ENCODE measurements around the gene EMC1.
"Not testable (repeated sequence)": the region's sequence is repeated elsewhere in the genome, so short reads cannot be mapped to it uniquely, and the experiment has no call there.

Gene EMC1

GRCh38 chr1:19260211-19261138 is 9.2 kb upstream of the EMC1 start:
- no peak overlapping the region for H3K4me3 ChIP-seq (ENCODE audit: low read depth, low read length)

- no peak overlapping the region for H3K4me3 ChIP-seq (ENCODE audit: low read depth, low read length)
Measured at GRCh38 chr1:19258353-19258752, 7.0 kb upstream of the EMC1 start.

GRCh38 chr1:19257178-19257914 is 6.0 kb upstream of the EMC1 start:
- no peak overlapping the region for H3K4me3 ChIP-seq (ENCODE audit: low read depth, low read length)

GRCh38 chr1:19256301-19256700 is 5.0 kb upstream of the EMC1 start:
- H3K4me3 ChIP-seq (ENCODE audit: low read depth, low read length), result not testable (repeated sequence)

- H3K4me3 ChIP-seq (ENCODE audit: low read depth, low read length), result no peak overlapping the region
Measured at GRCh38 chr1:19255288-19255687, 4.0 kb upstream of the EMC1 start.

GRCh38 chr1:19254416-19254815 is 3.1 kb upstream of the EMC1 start:
- H3K4me3 ChIP-seq (ENCODE audit: low read depth, low read length), result no peak overlapping the region

- H3K4me3 ChIP-seq (ENCODE audit: low read depth, low read length), result peak overlapping the region; percentile 100
Measured at GRCh38 chr1:19250629-19251304, 557 bp downstream of the EMC1 start.

GRCh38 chr1:19240673-19241538 is 10.4 kb downstream of the EMC1 start:
- no peak overlapping the region for H3K4me3 ChIP-seq (ENCODE audit: low read depth, low read length)

- H3K4me3 ChIP-seq (ENCODE audit: low read depth, low read length), result no peak overlapping the region
Measured at GRCh38 chr1:19239876-19240275, 11.4 kb downstream of the EMC1 start.

- H3K4me3 ChIP-seq (ENCODE audit: low read depth, low read length), result no peak overlapping the region
Measured at GRCh38 chr1:19234224-19234623, 17.1 kb downstream of the EMC1 start.

GRCh38 chr1:19232524-19232846 is 18.8 kb downstream of the EMC1 start:
- H3K4me3 ChIP-seq (ENCODE audit: low read depth, low read length), result no peak overlapping the region

- not testable (repeated sequence) for H3K4me3 ChIP-seq (ENCODE audit: low read depth, low read length)
Measured at GRCh38 chr1:19231736-19232523, 19.4 kb downstream of the EMC1 start.

- no peak overlapping the region for H3K4me3 ChIP-seq (ENCODE audit: low read depth, low read length)
Measured at GRCh38 chr1:19229828-19230325, 21.4 kb downstream of the EMC1 start.

GRCh38 chr1:19229229-19229628 is 22.1 kb downstream of the EMC1 start:
- no peak overlapping the region for H3K4me3 ChIP-seq (ENCODE audit: low read depth, low read length)

GRCh38 chr1:19222979-19223824 is 28.1 kb downstream of the EMC1 start:
- no peak overlapping the region for H3K4me3 ChIP-seq (ENCODE audit: low read depth, low read length)

GRCh38 chr1:19222573-19222972 is 28.8 kb downstream of the EMC1 start:
- no peak overlapping the region for H3K4me3 ChIP-seq (ENCODE audit: low read depth, low read length)

- no peak overlapping the region for H3K4me3 ChIP-seq (ENCODE audit: low read depth, low read length)
Measured at GRCh38 chr1:19220991-19221390, 30.3 kb downstream of the EMC1 start.

- no peak overlapping the region for H3K4me3 ChIP-seq (ENCODE audit: low read depth, low read length)
Measured at GRCh38 chr1:19220080-19220846, 31.1 kb downstream of the EMC1 start.
